ENCODE results near the gene PHOSPHO2.

GRCh38 chr2:169684135-169684565 is 10.1 kb upstream of the PHOSPHO2 start:
- TF ChIP-seq CTCF (IDR thresholded peaks at IDR 0.05) (no peak), EZH2 (IDR thresholded peaks at IDR 0.05) (no peak), EZH2phosphoT487 (IDR thresholded peaks at IDR 0.05) (no peak)

All from neural progenitor cell (in vitro differentiated cells).